Astrocyte (in vitro differentiated cells and primary cell): Measurements from ENCODE around the gene SH2D3A. TPM values are rescaled to one million over a fixed set of nuclear protein-coding genes. Genes with fewer than 3 reads are reported as not detected.
"Not testable (repeated sequence)": the region's sequence is repeated elsewhere in the genome, so short reads cannot be mapped to it uniquely, and the experiment has no call there.

Experiments
- DNase-seq: peaks from one replicate; pipeline ENCODE4 v3.0.0-alpha.2; 2010; ENCODE audit warnings: low read depth
- FAIRE-seq: peaks from 2 replicates; lab custom pipeline; 2011; peaks lifted over from hg19 to GRCh38; lab: Jason Lieb, UNC
- H2AFZ ChIP-seq: 2 replicates; pipeline ENCODE4 v1.6.0; 2012; ENCODE audit warnings: low read depth, low read length, inconsistent platforms
- H3K27ac ChIP-seq: 2 replicates; pipeline ENCODE4 v1.5.1; 2011; ENCODE audit warnings: low read depth, low read length, inconsistent platforms
- H3K27me3 ChIP-seq: 2 replicates; pipeline ENCODE4 v1.6.0; 2011; ENCODE audit warnings: low read length, inconsistent platforms; ENCODE audit not compliant: insufficient read depth
- H3K36me3 ChIP-seq: 2 replicates; pipeline ENCODE4 v1.5.1; 2011; ENCODE audit warnings: low read length, inconsistent platforms; ENCODE audit not compliant: insufficient read depth
- H3K4me1 ChIP-seq: 2 replicates; pipeline ENCODE4 v1.5.1; 2011; ENCODE audit warnings: low read length, inconsistent platforms; ENCODE audit not compliant: insufficient read depth
- H3K4me2 ChIP-seq: 2 replicates; pipeline ENCODE4 v1.6.0; 2012; ENCODE audit warnings: low read length, inconsistent platforms
- H3K4me3 ChIP-seq: 2 replicates; pipeline ENCODE4 v1.5.1; 2011; ENCODE audit warnings: low read depth, mild to moderate bottlenecking, low read length, inconsistent platforms; ENCODE audit not compliant: insufficient read depth
- H3K79me2 ChIP-seq: 2 replicates; pipeline ENCODE4 v1.6.0; 2012; ENCODE audit warnings: mild to moderate bottlenecking, low read length, inconsistent platforms; ENCODE audit not compliant: insufficient read depth
- H3K9ac ChIP-seq: 2 replicates; pipeline ENCODE4 v1.6.0; 2012; ENCODE audit warnings: mild to moderate bottlenecking, low read length, inconsistent platforms
- H3K9me3 ChIP-seq: 2 replicates; pipeline ENCODE4 v1.5.1; 2012; ENCODE audit warnings: low read depth, mild to moderate bottlenecking, low read length, inconsistent platforms; ENCODE audit not compliant: insufficient read depth
- H4K20me1 ChIP-seq: 2 replicates; pipeline ENCODE4 v1.6.0; 2012; ENCODE audit warnings: low read length, inconsistent platforms; ENCODE audit not compliant: insufficient read depth
- H3K27ac Mint-ChIP-seq: one replicate; pipeline ENCODE4 v1.8.0; 2021; ENCODE audit warnings: mild to moderate bottlenecking, mixed read lengths; ENCODE audit not compliant: unreplicated experiment
- H3K27me3 Mint-ChIP-seq: one replicate; pipeline ENCODE4 v1.8.0; 2021; ENCODE audit warnings: low read depth, mixed read lengths; ENCODE audit not compliant: unreplicated experiment
- H3K36me3 Mint-ChIP-seq: one replicate; pipeline ENCODE4 v1.8.0; 2021; ENCODE audit warnings: low read depth, mixed read lengths; ENCODE audit not compliant: unreplicated experiment
- H3K4me1 Mint-ChIP-seq: one replicate; pipeline ENCODE4 v1.8.0; 2021; ENCODE audit warnings: low read depth, mixed read lengths; ENCODE audit not compliant: unreplicated experiment
- H3K4me3 Mint-ChIP-seq: one replicate; pipeline ENCODE4 v1.8.0; 2021; ENCODE audit warnings: mild to moderate bottlenecking, moderate library complexity, mixed read lengths; ENCODE audit not compliant: unreplicated experiment
- H3K9me3 Mint-ChIP-seq: one replicate; pipeline ENCODE4 v1.8.0; 2021; ENCODE audit warnings: mild to moderate bottlenecking, mixed read lengths; ENCODE audit not compliant: unreplicated experiment
- CTCF ChIP-seq: IDR thresholded peaks from 2 replicates; pipeline ENCODE4 v1.5.1; 2011; ENCODE audit warnings: low read depth, mild to moderate bottlenecking, inconsistent platforms, low read length, moderate library complexity; ENCODE audit not compliant: insufficient read depth
- EZH2 ChIP-seq: IDR thresholded peaks from 2 replicates; pipeline ENCODE4 v1.6.1; 2012; ENCODE audit warnings: mild to moderate bottlenecking, low read length, inconsistent platforms; ENCODE audit not compliant: insufficient read depth
- total RNA-seq: library from RNA; stranded (reverse); gene quantifications from 2 replicates; pipeline ENCODE4 v1.2.1, GENCODE V29; 2021

SH2D3A gene
- total RNA-seq, 1 donor from 2014 or later = 2.6 TPM

- no peaks in the 10 kb centered on the region for H3K9me3 ChIP-seq
- peaks cover 7% of the 10 kb centered on the region for H3K9me3 Mint-ChIP-seq
- no peak overlapping the region for H3K4me3 ChIP-seq
- no peak overlapping the region for H3K4me3 Mint-ChIP-seq
- H2AFZ ChIP-seq = no peak overlapping the region
- H3K36me3 Mint-ChIP-seq = no peaks in the 10 kb centered on the region
- H3K4me2 ChIP-seq = no peak overlapping the region
- peaks cover 3% of the 10 kb centered on the region for H3K27me3 Mint-ChIP-seq
- no peaks in the 10 kb centered on the region for H3K36me3 ChIP-seq
- no peak for DNase-seq
- H3K27ac Mint-ChIP-seq = no peak overlapping the region
- FAIRE-seq = no peak
- TF ChIP-seq CTCF (no peak), EZH2 (no peak)
- H3K79me2 ChIP-seq = no peaks in the 10 kb centered on the region
- no peaks in the 10 kb centered on the region for H4K20me1 ChIP-seq
- no peaks in the 10 kb centered on the region for H3K4me1 Mint-ChIP-seq
- H3K27ac ChIP-seq = no peak overlapping the region
- H3K9ac ChIP-seq = no peak overlapping the region
- no peaks in the 10 kb centered on the region for H3K4me1 ChIP-seq
- H3K27me3 ChIP-seq = no peaks in the 10 kb centered on the region
Measured at GRCh38 chr19:6776999-6777398, 9.8 kb upstream of the SH2D3A start.

- FAIRE-seq, H3K4me3 ChIP-seq, H3K4me3 Mint-ChIP-seq, H2AFZ ChIP-seq, DNase-seq, H3K27ac ChIP-seq, H3K36me3 Mint-ChIP-seq, H3K9me3 Mint-ChIP-seq, H3K4me1 Mint-ChIP-seq, H3K27me3 ChIP-seq, H4K20me1 ChIP-seq, H3K9ac ChIP-seq, H3K79me2 ChIP-seq, H3K27me3 Mint-ChIP-seq, H3K36me3 ChIP-seq, H3K9me3 ChIP-seq, H3K4me1 ChIP-seq, H3K27ac Mint-ChIP-seq, H3K4me2 ChIP-seq: not testable (repeated sequence)
Measured at GRCh38 chr19:6776045-6776444, 8.8 kb upstream of the SH2D3A start.

- no peak overlapping the region for H3K9ac ChIP-seq
- Mint-ChIP-seq H3K27ac (no peak overlapping the region), H3K27me3 (peaks cover 9% of the 10 kb centered on the region), H3K4me3 (no peak overlapping the region), H3K9me3 (peaks cover 6% of the 10 kb centered on the region), H3K4me1 (no peaks in the 10 kb centered on the region), H3K36me3 (no peaks in the 10 kb centered on the region)
- no peaks in the 10 kb centered on the region for H3K4me1 ChIP-seq
- no peak overlapping the region for H3K4me2 ChIP-seq
- TF ChIP-seq EZH2 (no peak), CTCF (no peak)
- no peaks in the 10 kb centered on the region for H3K79me2 ChIP-seq
- no peaks in the 10 kb centered on the region for H4K20me1 ChIP-seq
- DNase-seq (no peak), FAIRE-seq (no peak)
- no peak overlapping the region for H2AFZ ChIP-seq
- no peak overlapping the region for H3K27ac ChIP-seq
- no peaks in the 10 kb centered on the region for H3K27me3 ChIP-seq
- H3K36me3 ChIP-seq = no peaks in the 10 kb centered on the region
- no peak overlapping the region for H3K4me3 ChIP-seq
- no peaks in the 10 kb centered on the region for H3K9me3 ChIP-seq
Measured at GRCh38 chr19:6774821-6775707, 7.8 kb upstream of the SH2D3A start.
